Tibial nerve (tissue), 3 donors: ENCODE results near the gene LRRC74B.
"Not testable (repeated sequence)": the region's sequence is repeated elsewhere in the genome, so short reads cannot be mapped to it uniquely, and the experiment has no call there.

Source experiments
- POLR2A ChIP-seq, 2 donors: fragments of 450-650 bp; IDR thresholded peaks; one replicate each; pipeline ENCODE4 v1.6.1; 2017; ENCODE audit warnings: antibody characterized with exemption in 2 of 2, mild to moderate bottlenecking in 2 of 2, moderate library complexity in 2 of 2
- TF ChIP-seq, protein P1 (sequence below), 5 experiments: fragments of 200-600 bp in 3 of 5; fragments of 450-650 bp in 2 of 5; sonication (generic) in 3 of 5; IDR thresholded peaks; one replicate each; pipeline ENCODE4 v1.5.1; 2016 to 2019; ENCODE audit warnings: antibody characterized with exemption in 5 of 5, mild to moderate bottlenecking in 3 of 5, moderate library complexity in 2 of 5

DNA sequence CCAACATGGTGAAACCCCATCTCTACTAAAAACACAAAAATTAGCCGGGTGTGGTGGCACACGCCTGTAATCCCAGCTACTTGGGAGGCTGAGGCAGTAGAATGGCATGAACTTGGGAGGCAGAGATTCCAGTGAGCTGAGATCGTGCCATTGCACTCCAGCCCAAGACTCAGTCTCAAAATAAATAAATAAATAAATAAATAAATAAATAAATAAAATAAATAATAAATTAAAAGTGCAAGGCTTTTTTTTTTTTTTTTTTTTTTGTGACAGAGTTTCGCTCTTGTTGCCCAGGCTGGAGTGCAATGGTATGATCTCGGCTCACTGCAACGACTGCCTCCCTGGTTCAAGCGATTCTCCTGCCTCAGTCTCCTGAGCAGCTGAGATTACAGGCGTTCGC is 51.1 kb downstream of the LRRC74B start:
- not testable (repeated sequence) for TF ChIP-seq POLR2A (IDR thresholded peaks at IDR 0.05)
- TF ChIP-seq, protein P1, sequence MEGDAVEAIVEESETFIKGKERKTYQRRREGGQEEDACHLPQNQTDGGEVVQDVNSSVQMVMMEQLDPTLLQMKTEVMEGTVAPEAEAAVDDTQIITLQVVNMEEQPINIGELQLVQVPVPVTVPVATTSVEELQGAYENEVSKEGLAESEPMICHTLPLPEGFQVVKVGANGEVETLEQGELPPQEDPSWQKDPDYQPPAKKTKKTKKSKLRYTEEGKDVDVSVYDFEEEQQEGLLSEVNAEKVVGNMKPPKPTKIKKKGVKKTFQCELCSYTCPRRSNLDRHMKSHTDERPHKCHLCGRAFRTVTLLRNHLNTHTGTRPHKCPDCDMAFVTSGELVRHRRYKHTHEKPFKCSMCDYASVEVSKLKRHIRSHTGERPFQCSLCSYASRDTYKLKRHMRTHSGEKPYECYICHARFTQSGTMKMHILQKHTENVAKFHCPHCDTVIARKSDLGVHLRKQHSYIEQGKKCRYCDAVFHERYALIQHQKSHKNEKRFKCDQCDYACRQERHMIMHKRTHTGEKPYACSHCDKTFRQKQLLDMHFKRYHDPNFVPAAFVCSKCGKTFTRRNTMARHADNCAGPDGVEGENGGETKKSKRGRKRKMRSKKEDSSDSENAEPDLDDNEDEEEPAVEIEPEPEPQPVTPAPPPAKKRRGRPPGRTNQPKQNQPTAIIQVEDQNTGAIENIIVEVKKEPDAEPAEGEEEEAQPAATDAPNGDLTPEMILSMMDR (IDR thresholded peaks at IDR 0.05) = not testable (repeated sequence)
